Mucosa of descending colon (tissue), 3 donors: Measurements from ENCODE around the gene LAMB4. TPM values are rescaled to one million over a fixed set of nuclear protein-coding genes. Genes with fewer than 3 reads are reported as not detected.
A peak's percentile ranks its signal among the peaks of the same experiment; 100 is the strongest.

Experiments
- ATAC-seq: fragments of 200-7000 bp; cut with Tn5 transposase; one replicate; pipeline ENCODE4 v1.9.1; 2020; ENCODE audit warnings: mild to moderate bottlenecking, moderate library complexity
- DNase-seq, 3 donors: peaks; one replicate each; pipeline ENCODE4 v3.0.0-alpha.2; 2020
- H3K36me3 ChIP-seq: fragments of 200-600 bp; one replicate; pipeline ENCODE4 v1.8.0; 2021; ENCODE audit warnings: low read depth, mild to moderate bottlenecking
- H3K4me1 ChIP-seq: fragments of 200-600 bp; one replicate; pipeline ENCODE4 v1.8.0; 2021; ENCODE audit warnings: low read depth, mild to moderate bottlenecking
- H3K4me3 ChIP-seq: fragments of 200-600 bp; one replicate; pipeline ENCODE4 v1.8.0; 2021; ENCODE audit warnings: mild to moderate bottlenecking
- H3K9me3 ChIP-seq: fragments of 200-600 bp; one replicate; pipeline ENCODE4 v1.8.0; 2021; ENCODE audit warnings: mild to moderate bottlenecking
- CTCF ChIP-seq: fragments of 200-600 bp; IDR thresholded peaks from one replicate; pipeline ENCODE4 v1.8.0; 2022; ENCODE audit warnings: antibody characterized with exemption, mild to moderate bottlenecking
- intact Hi-C, 2 donors: fragments of 100-400 bp; cut with DNase I in 1 of 2; cut with micrococcal nuclease in 1 of 2; formaldehyde crosslinking; loops; one replicate each; pipeline versions ENCODE4 v1.11.0 to v1.11.1; 2022; cut with DNase I, micrococcal nuclease
- total RNA-seq, 3 donors: library from RNA; stranded (reverse); fragmentation: NEBNext Ultra II Directional in 2 of 3; extraction: Animal tissue kit (Norgen Biotek cat#: 25700) in 2 of 3; gene quantifications; one replicate each; pipeline versions ENCODE4 v1.2.1 to v1.2.4, GENCODE V29; 2021 to 2023
- donor health status: DM: no; HTN: no; CAD: no; lungs with moderate emphysema.
- donor health status: DM: no; HTN: no; CAD: no.
- donor health status: DM: no; HTN: yes; CAD: no.

LAMB4 gene
- total RNA-seq, 3 donors from 2014 or later: 0.22 TPM; not detected in 2

GRCh38 chr7:108001764-108002725, 128.1 kb downstream of the LAMB4 start:
- ATAC-seq (peak; percentile 34), DNase-seq (peak in 2 of 3 donors; percentile 58 to 66)
- TF ChIP-seq CTCF: no peak
- Histone ChIP-seq H3K9me3 (no peaks in the 10 kb centered on the region), H3K4me3 (peak overlapping the region; percentile 52), H3K4me1 (peaks cover 22% of the 10 kb centered on the region), H3K36me3 (no peaks in the 10 kb centered on the region)
- intact Hi-C loops: no loop called here

DNA sequence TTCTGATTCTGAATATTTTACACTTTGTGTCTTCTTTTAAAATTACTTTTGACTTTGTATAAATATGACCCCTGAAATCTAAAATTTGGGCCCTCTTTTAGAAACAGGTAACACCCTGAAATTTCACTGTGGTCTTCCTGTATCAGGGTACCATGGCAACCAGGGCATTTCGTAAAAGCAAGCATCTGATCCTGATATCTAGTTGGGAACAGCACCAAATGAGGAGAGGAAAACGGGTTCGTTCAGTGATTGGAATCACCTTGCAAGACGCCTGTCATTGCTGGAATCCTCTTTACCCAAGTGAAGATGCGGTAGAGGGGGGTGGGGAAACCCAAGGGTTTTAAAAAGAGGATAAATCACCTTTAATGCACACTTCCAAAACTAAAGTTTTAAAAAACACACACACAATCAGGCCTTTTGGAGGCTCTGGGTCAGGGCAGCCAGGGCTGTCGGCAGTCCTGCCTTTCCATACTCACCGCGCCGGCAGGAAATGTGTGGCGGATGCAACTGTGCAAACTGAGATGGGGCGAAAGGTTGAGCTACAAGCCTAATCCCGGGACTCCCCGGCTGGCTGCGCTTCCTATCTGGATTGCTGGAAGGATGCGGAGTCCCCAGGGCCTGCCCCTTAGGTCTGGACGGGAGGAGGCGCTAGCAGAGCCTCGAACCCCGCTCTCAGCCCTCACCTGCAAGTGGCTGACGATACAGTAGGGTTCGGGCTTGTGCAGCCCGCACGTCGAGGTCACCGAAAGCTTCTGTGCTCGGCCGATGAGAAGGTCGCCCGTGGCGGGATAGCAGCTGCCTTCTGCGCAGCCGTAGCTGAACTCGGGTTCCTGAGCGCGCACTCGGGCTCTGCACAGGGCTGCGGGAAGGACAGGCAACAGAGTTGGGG, 129.0 kb downstream of the LAMB4 start:
- DNase-seq (peak; percentile 58 to 80 (median 77)), ATAC-seq (peak; percentile 56)
- Histone ChIP-seq H3K9me3 (no peaks in the 10 kb centered on the region), H3K4me1 (peaks cover 31% of the 10 kb centered on the region), H3K4me3 (peak overlapping the region; percentile 52), H3K36me3 (no peaks in the 10 kb centered on the region)
- no peak for TF ChIP-seq CTCF
- intact Hi-C loops: no loop called here

DNA sequence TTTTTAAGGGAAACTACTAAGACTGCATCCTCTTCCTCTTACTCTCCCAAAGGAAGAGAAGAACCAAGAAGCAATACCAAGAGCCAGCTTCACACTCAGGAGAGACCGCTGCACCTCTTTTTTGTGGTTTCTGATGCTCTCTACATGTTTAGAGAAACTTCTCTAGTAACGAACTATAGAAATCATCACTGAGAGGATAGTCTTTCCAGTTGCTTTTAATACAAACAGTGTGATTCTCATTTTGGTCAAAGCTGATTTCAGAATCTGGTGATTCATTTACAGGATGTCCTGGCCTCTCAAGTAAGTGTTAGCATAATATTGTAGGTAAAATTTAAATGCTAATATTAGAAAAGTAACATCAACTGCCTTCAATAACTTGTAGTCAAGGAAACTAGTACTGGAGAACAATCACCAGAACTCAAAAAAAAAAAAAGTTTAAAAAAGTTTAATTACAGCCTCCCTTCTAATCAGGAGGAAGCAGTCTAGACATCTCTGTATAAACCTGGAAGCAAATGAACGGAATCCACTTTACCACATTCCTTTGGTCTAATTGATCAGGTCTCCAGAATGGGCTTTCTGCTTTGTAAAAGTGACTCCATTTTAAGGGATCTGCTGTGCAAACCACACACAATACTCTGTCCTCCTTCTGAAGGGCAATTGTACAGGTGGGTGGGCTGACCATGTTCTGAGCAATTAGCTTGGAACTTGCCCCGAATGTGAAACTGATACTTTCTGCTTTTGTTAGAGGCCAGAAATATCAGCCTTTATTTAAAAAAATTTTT, 130.2 kb downstream of the LAMB4 start:
- no peak for TF ChIP-seq CTCF
- Histone ChIP-seq H3K36me3 (no peaks in the 10 kb centered on the region), H3K4me3 (no peak overlapping the region), H3K4me1 (peaks cover 42% of the 10 kb centered on the region), H3K9me3 (no peaks in the 10 kb centered on the region)
- DNase-seq: no peak
- ATAC-seq: no peak
- intact Hi-C loops: no loop called here

DNA sequence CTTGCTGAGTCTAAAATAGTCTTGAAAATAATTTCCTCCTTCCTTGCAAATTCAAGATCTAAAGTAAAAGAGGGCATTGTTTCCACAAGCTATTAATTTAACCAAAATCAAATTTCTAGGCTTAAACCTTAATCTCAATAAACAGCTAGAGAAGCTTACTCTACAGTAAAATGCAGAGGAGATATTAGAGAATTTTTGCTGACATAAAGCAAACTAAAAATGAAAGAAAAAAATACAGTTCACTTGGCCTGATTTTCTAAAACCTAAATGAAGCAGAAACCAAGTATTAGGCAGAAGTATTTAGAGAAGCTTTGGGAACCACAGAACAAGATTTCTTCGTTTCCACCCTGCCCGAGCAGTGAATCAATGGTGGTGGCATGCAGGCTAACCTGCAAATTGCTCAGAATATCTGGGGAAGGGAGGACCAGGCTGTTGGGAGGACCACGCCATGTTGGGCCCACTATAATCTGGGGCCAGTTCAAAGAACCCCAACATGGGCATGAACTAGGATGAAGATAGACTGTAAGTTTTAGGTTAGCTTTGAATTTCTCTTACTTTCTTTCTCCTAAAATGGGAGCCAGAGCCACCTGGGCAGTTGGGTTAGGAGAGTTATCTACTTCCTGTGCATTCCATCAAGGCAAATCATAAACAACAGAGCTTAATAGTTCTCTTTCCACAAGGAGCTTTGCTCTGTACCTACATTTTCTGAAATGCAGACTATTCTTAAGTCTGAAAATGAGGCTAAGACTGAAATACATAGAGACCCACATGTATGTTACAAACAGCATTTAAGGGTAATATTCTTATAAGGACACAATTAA, 131.3 kb downstream of the LAMB4 start:
- DNase-seq (no peak), ATAC-seq (no peak)
- Histone ChIP-seq H3K36me3 (no peaks in the 10 kb centered on the region), H3K4me1 (peaks cover 45% of the 10 kb centered on the region), H3K9me3 (no peaks in the 10 kb centered on the region), H3K4me3 (no peak overlapping the region)
- intact Hi-C loops: no loop called here
- no peak for TF ChIP-seq CTCF
